Activated T-helper 1 cell treated with Interleukin-2 at 50 U/mL for 16 hours (primary cell): Measurements from ENCODE around the gene FKBP1A.

ENCODE experiments used
- DNase-seq: peaks from one replicate; pipeline ENCODE4 v3.0.0-alpha.2; 2020; ENCODE audit warnings: low read depth

Gene FKBP1A

GRCh38 chr20:1383623-1384404, 9.0 kb downstream of the FKBP1A start:
- DNase-seq = no peak

DNA sequence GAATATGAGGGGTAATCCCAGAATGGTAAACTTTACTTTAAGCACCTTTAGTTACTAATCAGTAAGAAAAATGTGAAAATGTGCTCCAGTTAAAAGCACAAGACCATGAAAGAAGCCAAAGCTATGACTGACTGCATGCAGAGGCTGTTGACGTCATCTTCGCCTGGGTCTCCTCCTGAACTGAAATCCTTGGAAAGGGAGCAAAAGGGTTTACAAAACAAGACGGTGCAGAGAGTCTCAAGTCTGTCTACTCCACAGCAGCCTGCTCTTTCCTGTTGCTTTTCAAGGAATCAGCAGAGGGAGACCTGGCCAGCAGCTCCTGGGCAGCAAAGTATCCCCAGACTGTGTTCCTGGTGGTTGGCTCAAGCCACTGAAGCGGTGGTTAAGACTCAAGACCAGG, 10.2 kb downstream of the FKBP1A start:
- no peak for DNase-seq

DNA sequence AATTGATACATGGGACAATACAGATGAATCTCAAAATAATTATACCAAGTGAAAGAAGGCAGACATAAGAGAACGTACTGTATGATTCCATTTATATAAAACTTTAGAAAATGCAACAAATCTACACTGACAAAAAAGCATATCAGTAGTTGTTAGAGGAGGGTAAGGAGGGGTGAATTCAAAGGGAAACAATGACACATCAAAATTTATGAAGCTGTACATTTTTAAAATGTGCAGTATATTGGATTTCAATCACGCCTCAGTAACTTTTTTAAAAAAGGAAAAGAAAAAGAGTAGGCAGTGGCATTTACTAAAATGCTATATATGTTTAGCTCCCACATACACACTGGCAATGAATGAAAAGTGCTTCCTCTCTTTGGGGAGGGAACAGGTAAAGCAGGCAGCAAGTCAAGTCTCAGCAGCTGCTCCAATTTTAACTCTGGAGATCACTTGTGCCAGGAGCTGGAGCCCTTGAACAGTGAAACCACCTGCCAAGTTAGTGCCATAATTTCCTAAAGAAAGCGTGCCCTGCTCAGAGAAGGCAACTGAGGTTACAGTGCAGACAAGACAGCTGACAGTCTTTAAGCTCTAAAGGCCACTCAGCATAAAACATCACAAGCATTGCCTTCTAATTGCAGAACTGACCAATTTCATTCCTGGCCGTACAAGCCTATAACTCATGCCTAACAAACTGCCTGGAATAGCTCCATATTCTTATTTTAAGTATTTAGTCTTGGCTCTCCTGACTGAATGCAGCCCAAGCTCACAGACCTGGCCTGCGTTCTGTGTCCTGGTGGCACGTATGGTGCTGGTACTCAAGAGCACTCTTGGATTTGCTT, 10.9 kb downstream of the FKBP1A start:
- DNase-seq = no peak

DNA sequence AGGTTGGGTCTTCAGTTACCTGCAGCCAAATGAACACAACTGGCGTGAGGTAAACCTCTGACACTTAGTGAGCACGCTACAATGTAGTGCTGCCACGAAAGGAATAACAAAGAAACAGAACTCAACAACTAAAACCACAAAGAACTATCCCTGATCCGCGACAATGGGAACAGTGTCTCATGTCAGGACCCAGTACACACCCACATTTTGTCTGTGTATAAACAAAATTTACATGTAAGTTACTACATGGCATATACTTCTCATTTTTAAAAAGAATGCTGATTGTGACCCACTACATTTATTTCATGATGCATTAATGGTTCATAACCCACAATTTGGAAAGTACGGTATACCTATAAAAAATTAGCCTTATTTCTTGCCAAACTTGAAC, 14.1 kb downstream of the FKBP1A start:
- no peak for DNase-seq

DNA sequence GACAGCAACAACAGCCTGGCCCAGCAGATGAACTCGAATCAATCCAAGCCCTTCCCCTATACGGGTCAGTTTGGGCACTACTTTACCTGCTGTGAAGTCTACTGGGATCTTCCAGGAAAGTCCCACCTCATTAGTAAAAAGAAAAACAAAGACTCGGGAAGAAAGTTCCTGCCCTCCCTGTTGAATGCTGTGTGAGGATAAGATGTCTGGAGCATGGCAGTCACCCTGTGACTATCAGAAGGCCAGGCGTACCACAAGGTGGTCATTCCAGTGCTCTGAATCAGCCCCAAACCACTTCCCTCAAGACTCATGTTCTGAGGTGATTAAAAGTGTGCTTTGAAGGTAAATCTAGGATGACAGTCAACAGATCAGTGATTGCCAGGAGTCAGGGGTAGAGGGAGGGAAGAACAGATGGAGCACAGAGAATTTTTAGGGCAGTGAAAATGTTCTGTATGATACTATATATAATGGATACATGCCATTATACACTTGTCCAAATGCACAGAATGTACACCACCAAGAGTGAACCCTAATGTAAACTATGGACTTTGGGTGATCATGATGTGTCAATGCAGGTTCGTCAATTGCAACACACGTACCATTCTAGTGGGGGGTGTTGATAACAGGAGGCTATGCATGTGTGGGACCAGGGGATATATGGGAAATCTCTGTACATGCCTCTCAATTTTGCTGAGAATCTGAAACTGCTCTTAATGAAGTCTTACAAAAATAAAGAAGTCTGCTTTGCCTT, 14.7 kb downstream of the FKBP1A start:
- no peak for DNase-seq

DNA sequence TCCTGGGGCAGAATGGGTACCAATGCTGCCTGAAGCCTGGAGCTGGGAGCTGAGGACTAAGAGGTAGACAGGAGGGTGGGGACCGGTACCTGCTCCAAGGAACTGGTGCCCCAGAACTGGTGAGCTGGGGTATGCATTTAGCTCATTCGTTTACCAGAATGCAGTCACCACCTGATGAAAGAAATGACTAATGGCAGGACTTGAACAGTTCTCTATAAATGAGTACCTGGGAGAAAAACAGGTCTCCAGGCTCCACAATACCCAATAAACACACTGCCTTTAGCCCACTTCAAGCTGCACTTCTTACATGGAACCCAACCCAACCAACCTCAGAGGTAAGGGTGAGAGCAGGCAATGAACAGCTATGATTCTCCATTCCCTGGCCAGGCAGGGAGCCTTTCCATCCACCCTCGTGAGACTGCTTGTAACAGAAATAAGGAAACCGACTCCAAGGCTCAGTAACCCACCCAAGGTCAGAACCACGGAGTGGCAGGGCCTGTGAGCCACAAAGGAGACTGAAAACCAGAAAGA, 15.4 kb downstream of the FKBP1A start:
- DNase-seq = no peak

- DNase-seq = no peak
These were observed 16.2 kb downstream of the FKBP1A start for GRCh38 chr20:1376408-1377270.

GRCh38 chr20:1376007-1376406, 16.8 kb downstream of the FKBP1A start:
- no peak for DNase-seq

DNA sequence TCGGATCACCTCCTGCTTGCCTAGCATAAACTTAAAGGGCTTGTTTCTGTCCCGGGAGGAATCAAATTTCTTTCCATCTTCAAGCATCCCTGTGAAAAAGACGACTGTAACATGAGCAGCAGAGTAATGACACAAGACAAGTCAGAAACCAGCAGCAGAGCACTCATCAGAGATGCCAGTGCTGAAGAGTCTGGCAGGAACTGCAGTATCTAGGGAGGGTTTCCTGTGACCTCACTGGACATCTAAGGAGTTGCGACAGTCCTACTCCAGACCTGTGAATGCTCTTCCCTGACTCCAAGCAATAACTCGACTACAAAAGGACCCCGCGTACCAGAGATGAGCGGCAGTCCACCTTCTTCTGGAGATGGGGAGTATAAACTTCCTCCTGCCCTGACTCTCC, 17.3 kb downstream of the FKBP1A start:
- DNase-seq = no peak

DNA sequence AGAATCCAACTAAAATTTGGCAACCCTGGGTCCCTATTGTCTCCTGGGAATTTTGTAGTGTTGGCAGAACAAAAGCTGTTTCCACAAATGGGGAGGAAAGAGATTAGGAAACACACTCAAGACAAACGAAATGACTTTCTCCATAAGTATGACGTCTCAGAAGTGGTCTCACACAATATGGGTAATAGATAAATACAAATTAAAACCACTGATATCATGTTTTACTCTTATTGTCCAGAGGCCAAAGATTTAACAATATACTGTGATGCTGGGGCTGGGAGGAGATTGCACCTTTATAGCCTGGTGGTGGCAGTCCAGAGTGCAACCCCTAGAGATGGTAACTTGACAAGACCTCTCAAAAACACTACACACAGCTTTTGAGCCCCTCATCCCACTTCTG, 18.6 kb downstream of the FKBP1A start:
- no peak for DNase-seq

- DNase-seq = no peak
These were observed 19.2 kb downstream of the FKBP1A start for GRCh38 chr20:1373614-1374013.

DNA sequence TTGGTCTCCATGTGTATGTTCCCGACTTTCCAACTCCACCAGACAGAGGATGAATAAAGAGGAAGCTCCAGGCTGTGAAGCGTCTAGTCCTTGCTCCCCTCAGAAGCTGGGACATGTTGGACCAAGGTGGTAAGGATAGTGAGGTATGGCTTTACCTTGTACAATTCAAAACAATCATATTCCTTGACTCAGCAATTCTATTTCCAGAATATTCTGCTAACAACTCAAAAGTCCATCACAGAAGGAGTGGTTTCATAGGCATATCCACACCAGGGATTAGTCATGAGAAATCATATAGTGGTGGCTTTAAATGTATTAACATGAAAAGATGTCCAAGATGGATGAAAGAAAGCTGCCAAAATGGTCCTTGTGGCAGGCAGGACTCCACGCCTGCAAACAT, 19.8 kb downstream of the FKBP1A start:
- no peak for DNase-seq

GRCh38 chr20:1371830-1372539, 20.9 kb downstream of the FKBP1A start:
- no peak for DNase-seq

DNA sequence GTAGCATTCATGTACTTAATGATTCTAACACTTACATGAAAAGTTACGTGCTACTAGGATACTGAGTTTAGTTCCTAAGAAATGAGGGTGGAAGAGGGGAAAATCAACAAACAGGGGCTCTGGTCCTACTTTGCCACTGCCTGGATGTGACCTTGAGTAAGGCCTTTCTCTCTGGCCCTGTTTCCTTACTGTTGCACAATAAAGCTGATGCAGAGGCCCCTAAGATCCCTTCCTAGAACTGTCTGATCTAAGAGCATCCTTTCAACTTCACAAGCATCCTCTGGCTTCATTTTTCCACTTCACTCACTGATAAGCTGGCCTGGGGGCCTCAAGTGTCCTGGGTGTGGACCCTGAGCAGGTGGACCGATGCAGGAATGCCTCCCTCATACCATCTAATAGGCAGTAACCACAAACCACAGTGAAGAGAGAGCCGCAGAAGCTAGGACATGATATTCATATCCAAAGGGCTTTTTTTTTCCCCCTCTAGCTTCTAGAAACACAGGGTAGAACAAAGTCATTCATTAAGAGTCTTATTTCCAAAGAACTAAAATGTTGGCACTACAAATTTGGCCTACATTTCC, 21.6 kb downstream of the FKBP1A start:
- DNase-seq = no peak

DNA sequence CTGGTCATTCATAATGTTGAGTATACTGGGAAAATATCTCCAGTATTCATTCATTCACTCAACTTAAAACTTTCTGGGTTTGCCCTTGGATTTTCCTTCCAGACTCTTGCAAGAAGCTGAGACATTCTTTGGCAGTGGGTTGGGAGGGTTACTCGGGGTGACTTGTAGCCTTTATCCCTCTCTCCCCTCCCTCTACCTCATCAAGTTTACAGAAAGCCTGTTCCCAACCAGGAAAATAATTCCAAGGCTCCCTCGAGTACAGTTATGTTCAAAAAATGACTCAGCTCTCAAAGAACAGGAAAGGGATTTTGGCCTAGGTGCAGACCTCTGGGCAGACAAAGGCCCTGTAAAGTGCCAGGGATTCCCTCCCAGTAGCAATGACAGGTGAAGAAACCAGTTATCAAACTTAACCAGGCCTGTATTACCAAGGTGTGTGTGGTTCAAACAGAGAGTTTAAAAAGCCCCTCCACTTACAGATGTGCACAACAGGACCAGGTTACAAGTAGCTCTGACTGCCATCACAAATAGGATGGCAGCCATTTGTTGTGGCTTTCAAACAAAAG, 22.2 kb downstream of the FKBP1A start:
- DNase-seq = no peak

DNA sequence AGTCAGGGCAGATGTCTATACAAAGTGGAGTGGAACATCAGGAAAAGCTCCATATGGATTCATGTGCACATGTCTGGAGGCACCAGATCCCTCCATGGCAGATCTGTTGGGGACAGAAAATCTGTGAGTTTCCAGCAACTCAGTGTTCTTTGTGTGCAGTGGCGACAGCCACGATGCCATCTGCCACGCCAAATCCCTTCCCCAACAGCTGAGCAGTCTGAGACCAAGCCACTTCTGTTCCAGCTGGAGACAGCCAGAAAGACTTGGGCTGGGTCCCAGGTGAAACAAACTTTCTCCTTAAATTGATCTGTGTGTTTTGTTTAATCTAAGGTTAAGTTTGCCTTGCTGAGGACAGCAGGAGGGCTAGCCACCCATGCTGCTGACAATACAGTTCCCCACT, 22.9 kb downstream of the FKBP1A start:
- DNase-seq = no peak

GRCh38 chr20:1368448-1369199, 24.2 kb downstream of the FKBP1A start:
- DNase-seq = no peak

DNA sequence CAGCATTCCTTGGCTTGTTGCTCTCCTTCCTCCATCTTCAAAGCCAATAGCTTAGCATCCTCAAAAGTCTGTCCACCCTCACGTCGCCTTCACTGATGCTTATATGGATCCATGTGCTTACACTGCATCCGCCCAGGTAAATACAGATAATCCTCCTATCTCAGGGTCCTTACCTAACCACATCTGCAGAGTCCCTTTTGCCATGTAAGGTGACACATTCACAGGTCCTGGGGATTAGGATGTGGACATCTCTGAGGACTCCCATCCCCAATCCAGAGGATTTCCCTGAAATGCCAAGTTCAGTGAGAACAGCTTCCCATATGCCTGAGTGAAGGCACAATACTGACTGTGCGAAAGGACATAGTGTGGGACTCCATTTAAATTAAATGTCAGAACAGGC, 25.4 kb downstream of the FKBP1A start:
- no peak for DNase-seq

GRCh38 chr20:1364106-1364505, 28.7 kb downstream of the FKBP1A start:
- DNase-seq = no peak
